GM13977 (cell line): ENCODE measurements around the gene WNK2.
"Not testable (repeated sequence)": the region's sequence is repeated elsewhere in the genome, so short reads cannot be mapped to it uniquely, and the experiment has no call there.

Experiments
- DNase-seq: peaks from one replicate; pipeline ENCODE4 v3.0.0; 2012; ENCODE audit warnings: low spot score
- in situ Hi-C: fragments of 300-500 bp; cut with MboI; formaldehyde crosslinking; loops from one replicate; pipeline ENCODE4 v1.12.0; 2022; ENCODE audit warnings: low sequenced_read_pairs, low pct_unique_long_range_greater_than_20kb, mixed read lengths, inconsistent platforms; ENCODE audit not compliant: unreplicated experiment
- TF ChIP-seq, protein P1 (sequence below): IDR thresholded peaks from 2 replicates; pipeline ENCODE4 v1.5.1; 2012; ENCODE audit warnings: mild to moderate bottlenecking, control low read depth; ENCODE audit not compliant: insufficient read depth; ENCODE audit errors: extremely low read depth, missing control alignments

The WNK2 gene

DNA sequence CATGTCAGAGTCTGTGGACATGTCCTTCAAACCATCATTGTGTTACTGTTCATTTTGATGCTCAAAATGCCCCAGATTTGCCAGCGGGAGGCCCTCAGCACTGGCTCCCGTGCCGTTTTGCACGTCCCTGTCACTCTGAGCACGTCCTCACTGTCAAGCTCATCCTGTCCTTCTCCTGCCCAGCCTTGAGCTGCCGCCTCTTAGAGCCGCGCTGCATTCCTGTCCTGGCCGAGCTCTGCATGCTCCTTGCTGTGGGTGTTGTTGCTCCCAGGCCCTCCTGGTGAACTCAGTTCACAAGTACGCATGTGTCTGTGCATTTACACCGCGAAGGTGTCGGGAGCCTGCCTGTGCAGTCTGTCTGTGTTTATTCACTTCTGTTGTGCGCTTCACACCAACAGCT lies 62.2 kb downstream of the WNK2 start:
- in situ Hi-C loops, result no loop called here
- TF ChIP-seq, protein P1, sequence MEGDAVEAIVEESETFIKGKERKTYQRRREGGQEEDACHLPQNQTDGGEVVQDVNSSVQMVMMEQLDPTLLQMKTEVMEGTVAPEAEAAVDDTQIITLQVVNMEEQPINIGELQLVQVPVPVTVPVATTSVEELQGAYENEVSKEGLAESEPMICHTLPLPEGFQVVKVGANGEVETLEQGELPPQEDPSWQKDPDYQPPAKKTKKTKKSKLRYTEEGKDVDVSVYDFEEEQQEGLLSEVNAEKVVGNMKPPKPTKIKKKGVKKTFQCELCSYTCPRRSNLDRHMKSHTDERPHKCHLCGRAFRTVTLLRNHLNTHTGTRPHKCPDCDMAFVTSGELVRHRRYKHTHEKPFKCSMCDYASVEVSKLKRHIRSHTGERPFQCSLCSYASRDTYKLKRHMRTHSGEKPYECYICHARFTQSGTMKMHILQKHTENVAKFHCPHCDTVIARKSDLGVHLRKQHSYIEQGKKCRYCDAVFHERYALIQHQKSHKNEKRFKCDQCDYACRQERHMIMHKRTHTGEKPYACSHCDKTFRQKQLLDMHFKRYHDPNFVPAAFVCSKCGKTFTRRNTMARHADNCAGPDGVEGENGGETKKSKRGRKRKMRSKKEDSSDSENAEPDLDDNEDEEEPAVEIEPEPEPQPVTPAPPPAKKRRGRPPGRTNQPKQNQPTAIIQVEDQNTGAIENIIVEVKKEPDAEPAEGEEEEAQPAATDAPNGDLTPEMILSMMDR, result no peak
- no peak for DNase-seq

DNA sequence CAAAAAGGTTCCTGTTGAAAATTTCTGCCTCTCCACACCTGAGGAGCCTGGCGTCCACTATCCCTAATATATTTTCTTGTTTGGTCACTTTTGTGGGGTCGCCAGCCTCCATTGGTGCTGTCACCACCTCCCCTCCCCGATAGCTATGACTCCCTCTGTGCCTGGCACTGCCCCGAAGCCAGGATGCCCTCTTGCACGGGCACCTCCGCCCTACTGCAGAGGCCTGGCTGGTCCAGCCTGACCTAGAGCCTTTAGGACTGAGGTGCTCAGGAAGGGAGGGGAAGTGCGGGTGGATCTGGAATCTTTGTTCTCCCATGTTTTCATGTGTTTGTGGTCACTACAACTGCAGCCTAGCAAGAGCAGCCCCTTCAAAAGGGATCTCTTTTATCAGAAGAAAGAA lies 62.6 kb downstream of the WNK2 start:
- DNase-seq, result no peak
- TF ChIP-seq, protein P1, result no peak
- in situ Hi-C loops, result no loop called here

DNA sequence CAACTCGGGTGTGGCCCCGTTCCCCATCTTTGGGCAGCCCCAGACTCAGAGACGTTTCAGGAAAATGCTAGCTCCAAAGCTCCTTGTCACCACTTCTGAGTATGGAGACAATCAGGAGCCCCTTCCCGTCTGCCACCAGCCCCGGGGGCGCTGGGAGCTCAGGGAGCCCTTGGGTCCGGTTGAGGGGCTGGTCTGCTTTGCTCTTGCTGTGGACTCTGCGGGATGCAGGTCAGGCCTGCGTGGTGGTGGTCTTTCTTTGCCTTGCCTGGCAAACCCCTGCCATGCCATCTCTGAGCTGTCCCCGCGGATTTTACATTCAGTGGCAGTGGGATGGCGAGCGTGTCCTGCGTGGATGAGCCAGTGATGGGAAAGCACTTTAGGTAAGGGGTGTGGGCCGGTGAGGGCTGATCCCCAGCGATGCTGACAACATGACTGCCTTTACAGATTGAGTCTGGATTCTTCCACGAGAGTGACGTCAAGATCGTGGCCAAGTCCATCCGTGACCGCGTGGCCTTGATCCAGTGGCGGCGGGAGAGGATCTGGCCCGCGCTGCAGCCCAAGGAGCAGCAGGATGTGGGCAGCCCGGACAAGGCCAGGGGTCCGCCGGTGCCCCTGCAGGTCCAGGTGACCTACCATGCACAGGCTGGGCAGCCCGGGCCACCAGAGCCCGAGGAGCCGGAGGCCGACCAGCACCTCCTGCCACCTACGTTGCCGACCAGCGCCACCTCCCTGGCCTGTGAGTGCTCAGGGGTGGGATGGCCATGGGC lies 63.3 kb downstream of the WNK2 start:
- no peak for DNase-seq
- TF ChIP-seq, protein P1, result no peak
- in situ Hi-C loops, result no loop called here

DNA sequence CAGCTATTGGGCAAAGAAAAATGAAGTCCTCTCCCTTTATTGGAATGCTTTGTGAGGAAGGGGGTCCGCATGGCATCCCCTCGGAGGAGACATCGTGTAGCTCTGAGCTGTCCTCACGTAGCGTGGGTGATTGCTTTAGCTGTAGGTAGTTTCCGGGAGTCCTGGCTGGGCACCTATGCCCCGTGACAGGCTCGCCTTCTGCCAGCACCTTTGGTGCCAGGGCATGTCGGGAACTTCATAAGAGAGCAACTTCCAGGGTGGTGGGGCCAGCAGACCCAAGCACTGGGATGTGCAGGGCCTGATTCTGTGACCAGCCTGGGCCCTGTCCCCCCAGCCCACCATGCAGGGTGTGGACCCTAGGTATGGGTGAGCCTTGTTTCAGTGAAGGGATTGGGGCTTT lies 64.0 kb downstream of the WNK2 start:
- DNase-seq, result no peak
- in situ Hi-C loops, result no loop called here
- TF ChIP-seq, protein P1, result no peak

DNA sequence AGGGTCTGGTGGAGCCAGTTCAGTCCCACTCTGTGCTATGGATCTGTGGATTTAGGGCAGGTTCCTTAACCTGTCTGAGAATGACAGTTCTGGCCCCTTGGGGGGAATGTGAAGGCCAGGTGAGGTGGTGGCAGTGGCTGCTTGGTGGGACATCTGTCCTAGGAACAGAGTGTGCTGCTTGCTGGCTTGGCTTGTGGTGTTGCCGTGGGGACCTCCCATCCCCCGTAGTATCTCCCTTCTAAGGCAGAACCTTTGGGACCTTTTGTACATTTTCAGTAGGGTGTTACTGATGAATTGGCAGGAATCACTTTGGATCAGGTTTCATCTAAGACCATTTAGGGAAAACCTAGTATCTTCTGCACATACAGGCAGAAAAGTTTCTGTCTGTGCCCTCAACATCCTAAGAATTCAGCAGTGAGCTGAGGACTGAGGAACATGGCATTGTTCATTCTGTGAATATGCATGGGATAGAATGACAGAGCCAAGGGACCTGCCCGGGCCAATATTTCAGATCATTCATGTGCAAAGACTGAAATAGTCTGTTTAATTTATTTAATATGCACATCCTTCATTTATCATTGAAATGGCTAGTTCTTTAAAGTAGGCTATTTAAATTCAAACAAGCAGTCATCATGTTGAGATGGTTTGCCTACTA lies 64.6 kb downstream of the WNK2 start:
- in situ Hi-C loops, result no loop called here
- no peak for DNase-seq
- TF ChIP-seq, protein P1, result no peak

DNA sequence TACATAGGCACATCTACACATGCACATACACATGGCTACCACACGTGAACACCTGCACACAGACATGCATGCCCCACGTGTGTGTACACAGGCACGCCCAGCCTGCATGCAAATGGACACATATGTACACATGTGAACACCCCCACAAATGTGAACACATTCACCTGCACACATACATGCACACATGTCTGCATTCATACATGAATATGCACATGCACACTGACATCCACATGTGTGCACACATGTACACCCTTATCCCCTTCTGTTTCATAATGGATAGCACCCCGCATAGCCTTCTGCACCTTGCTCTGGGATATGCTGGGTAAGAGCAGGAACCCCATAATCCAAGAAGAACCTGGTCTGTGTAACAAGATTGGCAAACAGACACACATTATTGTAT lies 66.2 kb downstream of the WNK2 start:
- no peak for DNase-seq
- in situ Hi-C loops, result no loop called here
- TF ChIP-seq, protein P1, result no peak

DNA sequence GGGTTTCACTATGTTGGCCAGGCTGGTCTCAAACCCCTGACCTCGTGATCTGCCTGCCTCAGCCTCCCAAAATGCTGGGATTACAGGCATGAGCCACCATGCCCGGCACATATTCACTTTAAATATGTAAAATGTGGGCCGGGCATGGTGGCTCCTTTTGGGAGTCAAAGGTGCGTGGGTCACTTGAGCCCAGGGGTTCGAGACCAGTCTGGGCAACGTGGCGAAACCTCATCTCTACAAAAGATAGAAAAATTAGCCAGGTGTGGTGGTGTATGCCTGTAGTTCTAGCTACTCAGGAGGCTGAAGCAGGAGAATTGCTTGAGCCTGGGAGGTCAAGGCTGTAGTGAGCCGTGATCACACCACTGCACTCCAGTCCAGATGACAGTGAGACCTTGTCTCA lies 67.4 kb downstream of the WNK2 start:
- in situ Hi-C loops, result not testable (repeated sequence)

More for the DNA sequence above, 67.4 kb downstream of the WNK2 start:
- not testable (repeated sequence) for DNase-seq
